IMR-90 (cell line): ENCODE data around the gene MICAL3. TPM values are rescaled to one million over a fixed set of nuclear protein-coding genes. Genes with fewer than 3 reads are reported as not detected.

Experiments used
- ATAC-seq: fragments of 200-7000 bp; cut with Tn5 transposase; 2 replicates; pipeline ENCODE4 v1.9.1; 2020; ENCODE audit warnings: low read depth, mild to moderate bottlenecking, moderate library complexity
- BruUV-seq: library from RNA; stranded (reverse); fragments of 400-500 nt; replicated peaks from 2 replicates; lab custom pipeline; 2021; lab: Mats Ljungman, UMichigan
- CTCF ChIA-PET: fragments of 300-600 bp; formaldehyde crosslinking; extraction: SDS; loops from one replicate; lab custom pipeline; 2021; ENCODE audit warnings: antibody characterized with exemption; lab: Yijun Ruan, JAX
- POLR2A ChIA-PET: fragments of 300-600 bp; sonication (Branson Sonifier 250); formaldehyde crosslinking; loops from one replicate; lab custom pipeline; 2022; ENCODE audit warnings: antibody characterized with exemption; ENCODE audit not compliant: unreplicated experiment; lab: Charles Lee
- DNase-seq: peaks from one replicate; pipeline ENCODE4 v3.0.0; 2013
- H2AFZ ChIP-seq: replicated peaks from 2 replicates; pipeline ENCODE3; 2013; ENCODE audit warnings: low read length, mild to moderate bottlenecking; ENCODE audit not compliant: poor library complexity
- H2AK5ac ChIP-seq: 2 replicates; pipeline ENCODE4 v1.6.1; 2013; ENCODE audit warnings: low read depth, low read length, inconsistent platforms
- H2AK9ac ChIP-seq: replicated peaks from 2 replicates; pipeline ENCODE3; 2013; ENCODE audit warnings: mild to moderate bottlenecking, low read depth, low read length, moderate library complexity; ENCODE audit not compliant: poor library complexity
- H2BK120ac ChIP-seq: 2 replicates; pipeline ENCODE4 v1.6.1; 2013; ENCODE audit warnings: low read depth, low read length, inconsistent platforms
- H2BK15ac ChIP-seq: 3 replicates; pipeline ENCODE4 v1.6.1; 2013; ENCODE audit warnings: low read depth, low read length, inconsistent platforms
- H2BK20ac ChIP-seq: 2 replicates; pipeline ENCODE4 v1.6.1; 2013; ENCODE audit warnings: low read depth, mild to moderate bottlenecking, inconsistent platforms, low read length, moderate library complexity
- H2BK5ac ChIP-seq: 2 replicates; pipeline ENCODE4 v1.6.1; 2013; ENCODE audit warnings: mild to moderate bottlenecking, low read depth, low read length, inconsistent platforms; ENCODE audit not compliant: poor library complexity, severe bottlenecking
- H3K14ac ChIP-seq: replicated peaks from 2 replicates; pipeline ENCODE4 v1.6.1; 2013; ENCODE audit warnings: low read depth, low read length, inconsistent platforms
- H3K18ac ChIP-seq: 2 replicates; pipeline ENCODE4 v1.6.1; 2013; ENCODE audit warnings: low read depth, low read length, control low read depth
- H3K23ac ChIP-seq: 2 replicates; pipeline ENCODE4 v1.6.1; 2013; ENCODE audit warnings: low read depth, low read length, inconsistent platforms
- H3K27ac ChIP-seq: 2 replicates; pipeline ENCODE4 v1.5.1; 2013; ENCODE audit warnings: mild to moderate bottlenecking, control low read depth, low read length; ENCODE audit not compliant: insufficient read depth
- H3K27me3 ChIP-seq: 2 replicates; pipeline ENCODE4 v1.6.1; 2013; ENCODE audit warnings: low read length; ENCODE audit not compliant: control insufficient read depth, insufficient read depth
- H3K36me3 ChIP-seq: 2 replicates; pipeline ENCODE4 v1.6.1; 2013; ENCODE audit warnings: low read length, mixed read lengths; ENCODE audit not compliant: control insufficient read depth, insufficient read depth
- H3K4ac ChIP-seq: 2 replicates; pipeline ENCODE4 v1.6.1; 2013; ENCODE audit warnings: low read depth, low read length, inconsistent platforms
- H3K4me1 ChIP-seq: 2 replicates; pipeline ENCODE4 v1.6.1; 2013; ENCODE audit warnings: low read length, mixed read lengths; ENCODE audit not compliant: control insufficient read depth, insufficient read depth
- H3K4me2 ChIP-seq: 2 replicates; pipeline ENCODE4 v1.6.1; 2013; ENCODE audit warnings: low read depth, mild to moderate bottlenecking, control low read depth, low read length, moderate library complexity
- H3K4me3 ChIP-seq: 2 replicates; pipeline ENCODE4 v1.5.1; 2013; ENCODE audit warnings: low read depth, mild to moderate bottlenecking, control low read depth, low read length, moderate library complexity; ENCODE audit not compliant: insufficient read depth
- H3K56ac ChIP-seq: 2 replicates; pipeline ENCODE4 v1.6.1; 2013; ENCODE audit warnings: low read length, inconsistent platforms; ENCODE audit not compliant: insufficient read depth; ENCODE audit errors: extremely low read depth
- H3K79me1 ChIP-seq, 2 experiments: 2 replicates each; pipeline ENCODE4 v1.6.1; 2013; ENCODE audit warnings: low read length in 2 of 2, inconsistent platforms in 1 of 2, low read depth in 1 of 2
- H3K9ac ChIP-seq: 2 replicates; pipeline ENCODE4 v1.6.1; 2013; ENCODE audit warnings: low read depth, low read length, control low read depth
- H3K9me1 ChIP-seq: 2 replicates; pipeline ENCODE4 v1.6.1; 2013; ENCODE audit warnings: low read length, inconsistent platforms; ENCODE audit not compliant: insufficient read depth
- H3K9me3 ChIP-seq: 2 replicates; pipeline ENCODE4 v1.6.1; 2013; ENCODE audit warnings: low read length; ENCODE audit not compliant: control insufficient read depth, insufficient read depth
- H4K20me1 ChIP-seq: 2 replicates; pipeline ENCODE4 v1.6.1; 2013; ENCODE audit warnings: low read length, inconsistent platforms; ENCODE audit not compliant: insufficient read depth
- H4K5ac ChIP-seq: 2 replicates; pipeline ENCODE4 v1.6.1; 2013; ENCODE audit warnings: mild to moderate bottlenecking, low read depth, low read length, control low read depth
- H4K8ac ChIP-seq, 2 experiments: 2 replicates each; pipeline ENCODE4 v1.6.1; 2013; ENCODE audit warnings: low read depth in 2 of 2, low read length in 2 of 2, control low read depth in 1 of 2, inconsistent platforms in 1 of 2
- H4K91ac ChIP-seq: 2 replicates; pipeline ENCODE4 v1.6.1; 2013; ENCODE audit warnings: low read depth, low read length, inconsistent platforms; ENCODE audit not compliant: insufficient read depth
- BHLHE40 ChIP-seq: fragments of 150-350 bp; IDR thresholded peaks from 2 replicates; pipeline ENCODE4 v1.6.1; 2016; ENCODE audit warnings: mild to moderate bottlenecking, low read depth, low read length
- CEBPB ChIP-seq: IDR thresholded peaks from 2 replicates; pipeline ENCODE4 v1.6.1; 2012; ENCODE audit warnings: low read depth, low read length, improper control_type of control experiment
- MAZ ChIP-seq: IDR thresholded peaks from 2 replicates; pipeline ENCODE4 v1.6.1; 2012; ENCODE audit warnings: low read depth, mild to moderate bottlenecking, low read length, improper control_type of control experiment, moderate library complexity, borderline replicate concordance
- MXI1 ChIP-seq: IDR thresholded peaks from 2 replicates; pipeline ENCODE4 v1.6.1; 2012; ENCODE audit warnings: low read depth, mild to moderate bottlenecking, low read length, moderate library complexity, borderline replicate concordance
- RCOR1 ChIP-seq: IDR thresholded peaks from 2 replicates; pipeline ENCODE4 v1.6.1; 2012; ENCODE audit warnings: mild to moderate bottlenecking, low read length, improper control_type of control experiment; ENCODE audit not compliant: insufficient replicate concordance
- RFX5 ChIP-seq: IDR thresholded peaks from 2 replicates; pipeline ENCODE4 v1.8.0; 2012; ENCODE audit warnings: low read depth, mild to moderate bottlenecking, low read length, moderate library complexity
- WGBS, 2 experiments: methylation state at CpG; one replicate each; pipeline versions ENCODE4 v1.1.5 to v1.1.7; 2013; ENCODE audit warnings: missing lambda C conversion rate in 2 of 2; ENCODE audit not compliant: insufficient read length in 1 of 2; ENCODE audit errors: extremely low coverage in 2 of 2; 5-methylcytosine and 5-hydroxymethylcytosine counted together
- dilution Hi-C: fragments of 300-500 bp; cut with HindIII; formaldehyde crosslinking; loops from one replicate; pipeline ENCODE4 v1.14.3; 2018; ENCODE audit warnings: low sequenced_read_pairs; ENCODE audit not compliant: unreplicated experiment
- in situ Hi-C: fragments of 300-500 bp; cut with MboI; formaldehyde crosslinking; loops from 3 replicates; pipeline ENCODE4 v1.14.3; 2019; ENCODE audit warnings: low sequenced_read_pairs, inconsistent platforms, mixed read lengths
- intact Hi-C: fragments of 100-400 bp; cut with micrococcal nuclease; formaldehyde crosslinking; loops from 2 replicates; pipeline ENCODE4 v1.10.0; 2022
- polyA plus RNA-seq, 3 experiments: library from polyadenylated mRNA; depleted of rRNA; stranded (reverse); fragments of >200 nt; gene quantifications; 2 replicates each; pipeline ENCODE4 v1.2.3, GENCODE V29; 2012; ENCODE audit warnings: low replicate concordance in 1 of 3
- total RNA-seq: library from RNA; depleted of rRNA; stranded (reverse); fragments of >200 nt; gene quantifications from 2 replicates; pipeline ENCODE4 v1.2.3, GENCODE V29; 2012
- TF ChIP-seq, protein P1 (sequence below): conservative IDR thresholded peaks from 2 replicates; pipeline ENCODE4 v1.5.1; 2012; ENCODE audit warnings: mild to moderate bottlenecking, low read depth, low read length, improper control_type of control experiment

Gene MICAL3
- total and polyA plus RNA-seq, 2 of the 4 experiments (the other 2 are of a cell fraction), result 17.6 to 26.8 TPM

DNA sequence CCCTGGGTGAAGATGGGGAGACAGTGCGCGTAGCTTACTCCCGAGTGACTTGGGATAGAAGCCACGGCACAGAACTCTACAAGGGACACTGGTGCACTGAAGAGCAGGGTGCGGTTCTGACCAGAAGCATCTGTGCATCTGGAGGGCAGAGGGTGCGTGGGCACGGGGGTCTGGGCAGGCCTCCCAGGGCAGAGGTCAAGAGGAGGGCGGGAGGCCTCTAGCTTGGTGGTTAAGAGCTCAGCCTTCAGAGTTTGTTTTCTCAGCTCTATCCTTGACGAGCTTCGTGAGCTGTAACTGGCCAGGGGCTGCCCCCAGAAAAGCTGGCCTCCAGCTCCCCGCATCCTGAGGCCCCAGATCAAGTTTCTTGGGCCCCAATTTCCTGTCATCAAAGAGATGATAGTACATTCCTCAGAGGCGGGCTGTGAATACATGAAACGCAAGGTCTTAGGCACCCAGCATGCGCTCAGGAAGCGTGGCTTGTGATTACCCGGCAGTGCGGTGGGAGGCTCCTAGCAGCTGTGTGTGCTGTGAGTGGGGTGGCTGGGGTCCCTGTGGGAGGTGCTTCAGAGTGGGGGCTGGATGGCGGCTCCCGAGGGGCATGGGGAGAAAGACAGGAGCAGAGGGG, 244.1 kb downstream of the MICAL3 start:
- dilution Hi-C loops, result no loop called here
- H3K9ac ChIP-seq, result no peak overlapping the region
- no peak overlapping the region for H3K18ac ChIP-seq
- in situ Hi-C loops, result no loop called here
- DNase-seq (no peak), ATAC-seq (no peak)
- peaks cover 14% of the 10 kb centered on the region for H3K4me1 ChIP-seq
- H2BK20ac ChIP-seq, result no peak overlapping the region
- no peak overlapping the region for H2BK5ac ChIP-seq
- ChIA-PET CTCF (interaction anchor here (0.9 to 1.0 kb wide), 2 partner anchors 38 to 222 kb away, joined by 3 to 4 read pairs; no protein-coding TSS in a partner anchor), POLR2A (no interaction called here)
- H2BK15ac ChIP-seq, result no peak overlapping the region
- H4K20me1 ChIP-seq, result no peaks in the 10 kb centered on the region
- H2AFZ ChIP-seq, result no peak overlapping the region
- no TSS peak for BruUV-seq
- no peaks in the 10 kb centered on the region for H3K36me3 ChIP-seq
- no peak overlapping the region for H4K91ac ChIP-seq
- no peaks in the 10 kb centered on the region for H3K79me1 ChIP-seq
- no peak overlapping the region for H2BK120ac ChIP-seq
- no peak overlapping the region for H2AK9ac ChIP-seq
- H3K14ac ChIP-seq, result no peak overlapping the region
- no peak overlapping the region for H3K27ac ChIP-seq
- no peak overlapping the region for H3K23ac ChIP-seq
- no peak overlapping the region for H2AK5ac ChIP-seq
- no peak overlapping the region for H4K8ac ChIP-seq
- no peaks in the 10 kb centered on the region for H3K9me3 ChIP-seq
- TF ChIP-seq, protein P1, sequence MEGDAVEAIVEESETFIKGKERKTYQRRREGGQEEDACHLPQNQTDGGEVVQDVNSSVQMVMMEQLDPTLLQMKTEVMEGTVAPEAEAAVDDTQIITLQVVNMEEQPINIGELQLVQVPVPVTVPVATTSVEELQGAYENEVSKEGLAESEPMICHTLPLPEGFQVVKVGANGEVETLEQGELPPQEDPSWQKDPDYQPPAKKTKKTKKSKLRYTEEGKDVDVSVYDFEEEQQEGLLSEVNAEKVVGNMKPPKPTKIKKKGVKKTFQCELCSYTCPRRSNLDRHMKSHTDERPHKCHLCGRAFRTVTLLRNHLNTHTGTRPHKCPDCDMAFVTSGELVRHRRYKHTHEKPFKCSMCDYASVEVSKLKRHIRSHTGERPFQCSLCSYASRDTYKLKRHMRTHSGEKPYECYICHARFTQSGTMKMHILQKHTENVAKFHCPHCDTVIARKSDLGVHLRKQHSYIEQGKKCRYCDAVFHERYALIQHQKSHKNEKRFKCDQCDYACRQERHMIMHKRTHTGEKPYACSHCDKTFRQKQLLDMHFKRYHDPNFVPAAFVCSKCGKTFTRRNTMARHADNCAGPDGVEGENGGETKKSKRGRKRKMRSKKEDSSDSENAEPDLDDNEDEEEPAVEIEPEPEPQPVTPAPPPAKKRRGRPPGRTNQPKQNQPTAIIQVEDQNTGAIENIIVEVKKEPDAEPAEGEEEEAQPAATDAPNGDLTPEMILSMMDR, result no peak
- TF ChIP-seq RCOR1, result no peak
- TF ChIP-seq RFX5, result no peak
- TF ChIP-seq BHLHE40, result no peak
- no peak for TF ChIP-seq CEBPB
- TF ChIP-seq MXI1, result no peak
- no peak for TF ChIP-seq MAZ
- H3K56ac ChIP-seq, result no peak overlapping the region
- no peaks in the 10 kb centered on the region for H3K27me3 ChIP-seq
- intact Hi-C loops, result loop anchor here (10.0 kb wide), 1 partner anchor 225 kb away; no protein-coding TSS in a partner anchor
- H3K4ac ChIP-seq, result no peak overlapping the region
- H3K4me2 ChIP-seq, result no peak overlapping the region
- H3K9me1 ChIP-seq, result peaks cover 5% of the 10 kb centered on the region; the same call in 1 of the 2 replicates
- WGBS, 2 experiments, result 78% methylated on average over 4 of the region's 19 CpGs; no CpG with 5 or more reads in 1 of the 2 experiments
- H4K5ac ChIP-seq, result no peak overlapping the region
- H3K4me3 ChIP-seq, result no peak overlapping the region
